ENCODE results near the gene ZNF195.
"Not testable (repeated sequence)": the region's sequence is repeated elsewhere in the genome, so short reads cannot be mapped to it uniquely, and the experiment has no call there.

ZNF195 gene

DNA sequence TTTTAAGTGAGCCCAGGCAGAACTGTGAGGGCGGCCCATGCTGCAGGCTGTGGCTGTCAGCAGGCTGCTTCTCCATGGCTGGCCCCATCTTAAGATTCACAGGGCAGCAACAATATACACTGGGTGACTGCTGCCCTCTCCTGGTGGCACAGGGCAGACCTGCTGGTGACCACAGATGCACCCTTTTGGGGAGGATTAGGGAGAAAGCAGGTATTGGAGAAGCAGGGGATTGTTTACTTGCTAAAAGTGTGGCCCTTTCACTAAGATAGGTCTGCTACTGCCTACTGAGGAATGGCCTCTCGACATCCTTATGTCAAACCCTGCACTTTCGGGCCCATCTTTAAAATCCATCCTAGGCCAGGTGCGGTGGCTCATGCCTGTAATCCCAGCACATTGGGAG is 38.1 kb upstream of the ZNF195 start:
- not testable (repeated sequence) for H3K9me3 ChIP-seq (ENCODE audit: control insufficient read depth in 2 of 2, low read length in 2 of 2); H3K36me3 ChIP-seq (ENCODE audit: control insufficient read depth in 2 of 2, insufficient read depth in 2 of 2, low read length in 2 of 2)

GRCh38 chr11:3415301-3415700 is 36.4 kb upstream of the ZNF195 start:
- not testable (repeated sequence) for H3K36me3 ChIP-seq (ENCODE audit: control insufficient read depth in 2 of 2, insufficient read depth in 2 of 2, low read length in 2 of 2); H3K9ac ChIP-seq (ENCODE audit: low read depth in 1 of 2, low read length in 2 of 2); H3K4me1 ChIP-seq (ENCODE audit: control insufficient read depth in 2 of 2, insufficient read depth in 2 of 2, low read length in 2 of 2); H3K27me3 ChIP-seq (ENCODE audit: control insufficient read depth in 2 of 2, insufficient read depth in 2 of 2, low read length in 2 of 2); H3K9me3 ChIP-seq (ENCODE audit: control insufficient read depth in 2 of 2, low read length in 2 of 2); H3K4me3 ChIP-seq (ENCODE audit: low read length in 2 of 2); H3K27ac ChIP-seq (ENCODE audit: low read depth in 2 of 2, low read length in 2 of 2)

More for the DNA sequence above, 38.1 kb upstream of the ZNF195 start:
- H3K9ac ChIP-seq (ENCODE audit: low read depth in 1 of 2, low read length in 2 of 2); H3K4me3 ChIP-seq (ENCODE audit: low read length in 2 of 2); H3K4me1 ChIP-seq (ENCODE audit: control insufficient read depth in 2 of 2, insufficient read depth in 2 of 2, low read length in 2 of 2); H3K27ac ChIP-seq (ENCODE audit: low read depth in 2 of 2, low read length in 2 of 2); H3K27me3 ChIP-seq (ENCODE audit: control insufficient read depth in 2 of 2, insufficient read depth in 2 of 2, low read length in 2 of 2): not testable (repeated sequence)

DNA sequence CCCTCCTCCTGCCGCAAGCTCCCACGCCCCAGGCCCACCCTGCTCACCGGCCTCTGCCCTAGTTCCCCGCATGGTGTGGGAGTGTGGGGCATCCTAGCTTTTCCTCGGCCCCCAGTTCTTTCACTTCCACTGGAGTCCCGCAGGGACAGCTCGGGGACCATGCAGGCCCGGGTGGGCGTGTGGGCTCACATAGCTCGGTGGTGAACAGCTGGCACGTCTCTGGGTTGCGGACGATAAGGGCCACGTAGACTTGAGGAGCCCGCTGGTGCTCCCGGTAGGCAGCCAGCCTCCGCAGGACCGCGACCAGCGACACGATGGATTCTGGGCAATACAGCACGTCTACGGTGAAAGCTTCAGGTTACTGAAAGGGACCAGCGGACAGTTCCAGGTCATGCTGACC is 34.7 kb upstream of the ZNF195 start:
- not testable (repeated sequence) for H3K9ac ChIP-seq (ENCODE audit: low read depth in 1 of 2, low read length in 2 of 2); H3K27ac ChIP-seq (ENCODE audit: low read depth in 2 of 2, low read length in 2 of 2); H3K36me3 ChIP-seq (ENCODE audit: control insufficient read depth in 2 of 2, insufficient read depth in 2 of 2, low read length in 2 of 2); H3K27me3 ChIP-seq (ENCODE audit: control insufficient read depth in 2 of 2, insufficient read depth in 2 of 2, low read length in 2 of 2); H3K9me3 ChIP-seq (ENCODE audit: control insufficient read depth in 2 of 2, low read length in 2 of 2); H3K4me1 ChIP-seq (ENCODE audit: control insufficient read depth in 2 of 2, insufficient read depth in 2 of 2, low read length in 2 of 2); H3K4me3 ChIP-seq (ENCODE audit: low read length in 2 of 2)

- Histone ChIP-seq H3K9me3 (ENCODE audit: control insufficient read depth in 2 of 2, low read length in 2 of 2) (no peaks in the 10 kb centered on the region), H3K27ac (ENCODE audit: low read depth in 2 of 2, low read length in 2 of 2) (no peak overlapping the region), H3K27me3 (ENCODE audit: control insufficient read depth in 2 of 2, insufficient read depth in 2 of 2, low read length in 2 of 2) (no peaks in the 10 kb centered on the region), H3K9ac (ENCODE audit: low read depth in 1 of 2, low read length in 2 of 2) (no peak overlapping the region), H3K36me3 (ENCODE audit: control insufficient read depth in 2 of 2, insufficient read depth in 2 of 2, low read length in 2 of 2) (no peaks in the 10 kb centered on the region), H3K4me1 (ENCODE audit: control insufficient read depth in 2 of 2, insufficient read depth in 2 of 2, low read length in 2 of 2) (no peaks in the 10 kb centered on the region), H3K4me3 (ENCODE audit: low read length in 2 of 2) (no peak overlapping the region)
These were observed 33.9 kb upstream of the ZNF195 start for GRCh38 chr11:3412837-3413236.

- not testable (repeated sequence) for H3K9ac ChIP-seq (ENCODE audit: low read depth in 1 of 2, low read length in 2 of 2); H3K4me3 ChIP-seq (ENCODE audit: low read length in 2 of 2); H3K9me3 ChIP-seq (ENCODE audit: control insufficient read depth in 2 of 2, low read length in 2 of 2); H3K4me1 ChIP-seq (ENCODE audit: control insufficient read depth in 2 of 2, insufficient read depth in 2 of 2, low read length in 2 of 2); H3K27me3 ChIP-seq (ENCODE audit: control insufficient read depth in 2 of 2, insufficient read depth in 2 of 2, low read length in 2 of 2); H3K36me3 ChIP-seq (ENCODE audit: control insufficient read depth in 2 of 2, insufficient read depth in 2 of 2, low read length in 2 of 2); H3K27ac ChIP-seq (ENCODE audit: low read depth in 2 of 2, low read length in 2 of 2)
These were observed 29.8 kb upstream of the ZNF195 start for GRCh38 chr11:3408722-3409121.

DNA sequence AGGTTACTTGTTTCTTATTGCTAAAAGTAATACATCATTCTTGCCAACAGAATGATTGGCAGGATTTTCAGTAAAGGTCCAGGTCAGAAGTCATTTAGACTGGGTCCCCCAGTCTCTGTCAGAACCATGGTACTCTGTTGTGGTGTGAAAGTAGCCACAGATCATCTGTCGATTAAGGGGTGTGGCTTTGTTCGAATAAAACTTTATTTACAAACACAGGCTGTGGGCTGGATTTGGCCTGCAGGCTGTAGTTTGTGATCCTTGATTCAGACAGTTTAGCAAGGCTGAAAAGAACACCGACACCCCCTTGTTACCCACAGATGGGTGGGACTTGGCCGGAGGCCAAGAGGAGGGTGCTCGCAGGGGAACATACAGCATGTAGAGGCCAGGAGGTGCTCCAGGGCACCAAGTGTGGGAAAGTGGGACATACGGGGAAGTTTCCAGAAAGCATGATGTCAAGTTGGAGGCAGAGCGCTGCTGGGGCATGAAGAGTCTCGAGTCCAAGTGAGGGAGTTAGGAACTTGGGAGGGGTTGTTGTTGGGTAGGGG is 29.2 kb upstream of the ZNF195 start:
- H3K36me3 ChIP-seq (ENCODE audit: control insufficient read depth in 2 of 2, insufficient read depth in 2 of 2, low read length in 2 of 2); H3K4me3 ChIP-seq (ENCODE audit: low read length in 2 of 2); H3K27ac ChIP-seq (ENCODE audit: low read depth in 2 of 2, low read length in 2 of 2); H3K9me3 ChIP-seq (ENCODE audit: control insufficient read depth in 2 of 2, low read length in 2 of 2); H3K27me3 ChIP-seq (ENCODE audit: control insufficient read depth in 2 of 2, insufficient read depth in 2 of 2, low read length in 2 of 2); H3K9ac ChIP-seq (ENCODE audit: low read depth in 1 of 2, low read length in 2 of 2); H3K4me1 ChIP-seq (ENCODE audit: control insufficient read depth in 2 of 2, insufficient read depth in 2 of 2, low read length in 2 of 2): not testable (repeated sequence)

- not testable (repeated sequence) for H3K9ac ChIP-seq (ENCODE audit: low read depth in 1 of 2, low read length in 2 of 2); H3K27me3 ChIP-seq (ENCODE audit: control insufficient read depth in 2 of 2, insufficient read depth in 2 of 2, low read length in 2 of 2)
These were observed 28.0 kb upstream of the ZNF195 start for GRCh38 chr11:3406937-3407336.

DNA sequence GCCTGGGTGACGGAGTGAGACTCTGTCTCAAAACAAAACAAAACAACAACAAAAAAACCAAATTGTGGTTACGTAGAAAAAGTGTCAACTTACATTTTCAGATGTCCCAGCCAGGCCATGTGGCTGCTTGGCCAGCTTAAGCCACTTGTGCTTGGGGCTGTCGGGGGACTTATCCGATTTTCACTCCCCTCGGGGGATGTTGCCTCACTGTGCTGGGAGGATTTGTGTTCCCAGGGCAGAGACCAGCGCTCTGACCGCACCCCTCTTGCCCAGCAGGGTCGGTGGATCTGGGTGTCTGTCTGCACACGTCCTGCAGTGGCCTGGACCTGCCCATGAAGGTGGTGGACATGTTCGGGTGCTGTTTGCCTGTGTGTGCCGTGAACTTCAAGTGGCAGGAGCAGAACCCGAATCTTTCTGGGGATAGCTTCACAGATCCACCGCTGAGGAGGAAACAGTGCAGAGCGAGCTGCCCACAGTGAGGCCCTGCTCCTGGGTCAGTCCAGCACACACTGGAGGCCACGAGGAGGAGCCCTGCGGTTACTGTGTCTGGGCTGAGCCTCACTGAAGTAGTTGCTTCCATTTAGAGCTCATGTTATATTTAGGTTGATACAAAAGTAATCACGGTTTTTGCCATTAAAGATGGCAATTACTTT is 27.4 kb upstream of the ZNF195 start:
- not testable (repeated sequence) for H3K9me3 ChIP-seq (ENCODE audit: control insufficient read depth in 2 of 2, low read length in 2 of 2); H3K27ac ChIP-seq (ENCODE audit: low read depth in 2 of 2, low read length in 2 of 2); H3K4me3 ChIP-seq (ENCODE audit: low read length in 2 of 2); H3K36me3 ChIP-seq (ENCODE audit: control insufficient read depth in 2 of 2, insufficient read depth in 2 of 2, low read length in 2 of 2); H3K4me1 ChIP-seq (ENCODE audit: control insufficient read depth in 2 of 2, insufficient read depth in 2 of 2, low read length in 2 of 2); H3K27me3 ChIP-seq (ENCODE audit: control insufficient read depth in 2 of 2, insufficient read depth in 2 of 2, low read length in 2 of 2); H3K9ac ChIP-seq (ENCODE audit: low read depth in 1 of 2, low read length in 2 of 2)

More at GRCh38 chr11:3406937-3407336, 28.0 kb upstream of the ZNF195 start:
- H3K9me3 ChIP-seq (ENCODE audit: control insufficient read depth in 2 of 2, low read length in 2 of 2); H3K4me3 ChIP-seq (ENCODE audit: low read length in 2 of 2); H3K27ac ChIP-seq (ENCODE audit: low read depth in 2 of 2, low read length in 2 of 2); H3K4me1 ChIP-seq (ENCODE audit: control insufficient read depth in 2 of 2, insufficient read depth in 2 of 2, low read length in 2 of 2); H3K36me3 ChIP-seq (ENCODE audit: control insufficient read depth in 2 of 2, insufficient read depth in 2 of 2, low read length in 2 of 2): not testable (repeated sequence)

GRCh38 chr11:3404076-3404925 is 25.4 kb upstream of the ZNF195 start:
- H3K27ac ChIP-seq (ENCODE audit: low read depth in 2 of 2, low read length in 2 of 2); H3K9me3 ChIP-seq (ENCODE audit: control insufficient read depth in 2 of 2, low read length in 2 of 2); H3K9ac ChIP-seq (ENCODE audit: low read depth in 1 of 2, low read length in 2 of 2); H3K4me1 ChIP-seq (ENCODE audit: control insufficient read depth in 2 of 2, insufficient read depth in 2 of 2, low read length in 2 of 2); H3K36me3 ChIP-seq (ENCODE audit: control insufficient read depth in 2 of 2, insufficient read depth in 2 of 2, low read length in 2 of 2); H3K27me3 ChIP-seq (ENCODE audit: control insufficient read depth in 2 of 2, insufficient read depth in 2 of 2, low read length in 2 of 2); H3K4me3 ChIP-seq (ENCODE audit: low read length in 2 of 2): not testable (repeated sequence)

GRCh38 chr11:3402861-3403250 is 23.9 kb upstream of the ZNF195 start:
- not testable (repeated sequence) for H3K4me1 ChIP-seq (ENCODE audit: control insufficient read depth in 2 of 2, insufficient read depth in 2 of 2, low read length in 2 of 2); H3K27me3 ChIP-seq (ENCODE audit: control insufficient read depth in 2 of 2, insufficient read depth in 2 of 2, low read length in 2 of 2); H3K9me3 ChIP-seq (ENCODE audit: control insufficient read depth in 2 of 2, low read length in 2 of 2); H3K9ac ChIP-seq (ENCODE audit: low read depth in 1 of 2, low read length in 2 of 2); H3K4me3 ChIP-seq (ENCODE audit: low read length in 2 of 2); H3K36me3 ChIP-seq (ENCODE audit: control insufficient read depth in 2 of 2, insufficient read depth in 2 of 2, low read length in 2 of 2); H3K27ac ChIP-seq (ENCODE audit: low read depth in 2 of 2, low read length in 2 of 2)

Measured in mucosa of rectum (tissue), 2 donors.